K562 (cell line): Measurements from ENCODE around the gene TCF15. TPM values are rescaled to one million over a fixed set of nuclear protein-coding genes. Genes with fewer than 3 reads are reported as not detected.

ENCODE experiments used
- ATAC-seq: fragments of 200-7000 bp; cut with Tn5 transposase; 3 replicates; pipeline ENCODE4 v1.9.1; 2020; ENCODE audit warnings: moderate library complexity
- BruUV-seq: library from RNA; stranded (reverse); fragments of 400-500 nt; replicated peaks from 2 replicates; lab custom pipeline; 2021; lab: Mats Ljungman, UMichigan
- CTCF ChIA-PET: fragments of 300-600 bp; formaldehyde crosslinking; extraction: SDS; loops from one replicate; lab custom pipeline; 2021; ENCODE audit warnings: low intra/inter-chr PET ratio; lab: Yijun Ruan, JAX
- POLR2A ChIA-PET: fragments of 300-600, 350-650 bp; sonication (Branson Sonifier 250); formaldehyde crosslinking; extraction: SDS; loops from one replicate; lab custom pipeline; 2021; ENCODE audit warnings: antibody characterized with exemption, inconsistent platforms; lab: Yijun Ruan, JAX
- DNase-seq, 4 experiments: peaks; one replicate each; pipeline versions ENCODE4 v3.0.0 to v3.0.0-alpha.2; 2011 to 2018; ENCODE audit warnings: low spot score in 3 of 4, mixed read lengths in 3 of 4; ENCODE audit errors: extremely low read depth in 1 of 4
- FAIRE-seq: peaks from 2 replicates; lab custom pipeline; 2011; peaks lifted over from hg19 to GRCh38; lab: Jason Lieb, UNC
- H2AFZ ChIP-seq: 2 replicates; pipeline ENCODE4 v1.6.0; 2011; ENCODE audit warnings: low read depth, low read length, control low read depth, inconsistent platforms
- H3K27ac ChIP-seq: fragments of 200-600 bp; 3 replicates; pipeline ENCODE4 v1.8.0; 2011; ENCODE audit warnings: low read depth, mild to moderate bottlenecking, control low read depth, inconsistent platforms, low read length, moderate library complexity, mixed read lengths; ENCODE audit errors: extremely low read depth
- H3K27me3 ChIP-seq, 2 experiments: fragments of 300-600 bp in 1 of 2; 2 replicates in 1 of 2; 3 replicates in 1 of 2; pipeline versions ENCODE4 v1.6.0 to v1.8.0; 2011; ENCODE audit warnings: inconsistent platforms in 2 of 2, low read length in 2 of 2, mild to moderate bottlenecking in 1 of 2, mixed read lengths in 1 of 2, moderate library complexity in 1 of 2; ENCODE audit not compliant: control insufficient read depth in 2 of 2, insufficient read depth in 2 of 2
- H3K36me3 ChIP-seq: fragments of 300-600 bp; 3 replicates; pipeline ENCODE4 v1.8.0; 2011; ENCODE audit warnings: mild to moderate bottlenecking, low read length, inconsistent platforms; ENCODE audit not compliant: control insufficient read depth, insufficient read depth
- H3K4me1 ChIP-seq, 2 experiments: fragments of 200-600 bp in 1 of 2; replicated peaks in 1 of 2; 2 replicates in 1 of 2; 3 replicates in 1 of 2; pipeline versions ENCODE4 v1.5.1 to v1.8.0; 2011; ENCODE audit warnings: inconsistent platforms in 2 of 2, low read length in 2 of 2, mild to moderate bottlenecking in 1 of 2, mixed read lengths in 1 of 2, moderate library complexity in 1 of 2; ENCODE audit not compliant: control insufficient read depth in 2 of 2, insufficient read depth in 2 of 2
- H3K4me2 ChIP-seq: 2 replicates; pipeline ENCODE4 v1.6.1; 2011; ENCODE audit warnings: low read length, control low read depth, inconsistent platforms, mixed read lengths; ENCODE audit not compliant: insufficient read depth
- H3K4me3 ChIP-seq: fragments of 200-600 bp; sonication (generic), shearing (Covaris generic); 2 replicates; pipeline ENCODE4 v1.5.1; 2016; ENCODE audit warnings: control low read depth, inconsistent platforms
- H3K79me2 ChIP-seq: fragments of 200-600 bp; 3 replicates; pipeline ENCODE4 v1.8.0; 2011; ENCODE audit warnings: low read length, inconsistent platforms; ENCODE audit not compliant: control insufficient read depth, insufficient read depth
- H3K9ac ChIP-seq, 2 experiments: 2 replicates each; pipeline versions ENCODE4 v1.6.0 to v1.6.1; 2011; ENCODE audit warnings: low read depth in 2 of 2, low read length in 2 of 2, control low read depth in 1 of 2, inconsistent platforms in 1 of 2, mild to moderate bottlenecking in 1 of 2, mixed read lengths in 1 of 2; ENCODE audit not compliant: insufficient read depth in 1 of 2
- H3K9me1 ChIP-seq: one replicate; pipeline ENCODE4 v1.6.0; 2011; ENCODE audit warnings: inconsistent platforms, mild to moderate bottlenecking, low read length, moderate library complexity; ENCODE audit not compliant: control insufficient read depth, insufficient read depth
- H3K9me3 ChIP-seq: replicated peaks from 2 replicates; pipeline ENCODE4 v1.5.1; 2011; ENCODE audit warnings: low read depth, low read length, inconsistent platforms; ENCODE audit not compliant: control insufficient read depth, insufficient read depth
- H4K20me1 ChIP-seq: replicated peaks from 2 replicates; pipeline ENCODE4 v1.6.1; 2011; ENCODE audit warnings: low read length, inconsistent platforms, mixed read lengths; ENCODE audit not compliant: control insufficient read depth, insufficient read depth
- CBX2 ChIP-seq: fragments of 200-600 bp; sonication (generic); IDR thresholded peaks from one replicate; pipeline ENCODE4 v1.6.1; 2012; ENCODE audit warnings: mild to moderate bottlenecking, low read length, inconsistent platforms; ENCODE audit not compliant: insufficient read depth, poor library complexity, severe bottlenecking
- CREBBP ChIP-seq: IDR thresholded peaks from one replicate; pipeline ENCODE4 v1.6.1; 2012; ENCODE audit warnings: low read depth, mild to moderate bottlenecking, control low read depth, inconsistent platforms, low read length
- ETV1 ChIP-seq: fragments of 450-650 bp; conservative IDR thresholded peaks from 2 replicates; pipeline ENCODE4 v1.6.1; 2016; ENCODE audit warnings: missing genetic modification characterization, control low read depth, low read depth, missing compliant biosample characterization
- MXD1 ChIP-seq: fragments of 250-450 bp; sonication (Bioruptor Pico); IDR thresholded peaks from 2 replicates; pipeline ENCODE4 v1.8.0; 2021; ENCODE audit warnings: borderline replicate concordance, mild to moderate bottlenecking, moderate library complexity; ENCODE audit not compliant: poor library complexity, severe bottlenecking
- NELFE ChIP-seq: IDR thresholded peaks from 2 replicates; pipeline ENCODE4 v1.6.1; 2011; ENCODE audit warnings: mild to moderate bottlenecking; ENCODE audit not compliant: insufficient read depth, insufficient read length
- NFIC ChIP-seq: fragments of 450-650 bp; IDR thresholded peaks from 2 replicates; pipeline ENCODE4 v1.6.1; 2017; ENCODE audit warnings: mild to moderate bottlenecking, inconsistent platforms
- PRDM10 ChIP-seq: fragments of 450-650 bp; IDR thresholded peaks from 2 replicates; pipeline ENCODE4 v1.6.1; 2018; ENCODE audit not compliant: partially characterized antibody
- SRF ChIP-seq, 2 experiments: fragments of 250-450, 450-650 bp in 1 of 2; sonication (Bioruptor Pico) in 1 of 2; sonication (generic) in 1 of 2; formaldehyde crosslinking; IDR thresholded peaks; 2 replicates each; pipeline versions ENCODE4 v1.5.0 to v1.5.1; 2020 to 2022; ENCODE audit warnings: mild to moderate bottlenecking in 1 of 2, missing genetic modification reagents in 1 of 2
- STAT6 ChIP-seq: sonication (generic); formaldehyde crosslinking; IDR thresholded peaks from 2 replicates; pipeline ENCODE4 v1.8.1; 2023; ENCODE audit warnings: mild to moderate bottlenecking, missing genetic modification reagents
- TAF9B ChIP-seq: fragments of 450-650 bp; IDR thresholded peaks from 2 replicates; pipeline ENCODE4 v1.6.1; 2018; ENCODE audit warnings: mild to moderate bottlenecking; ENCODE audit not compliant: partially characterized antibody
- TCF15 ChIP-seq: fragments of 250-450 bp; sonication (Bioruptor Pico); IDR thresholded peaks from 2 replicates; pipeline ENCODE4 v1.8.0; 2022; ENCODE audit warnings: moderate library complexity, mild to moderate bottlenecking, inconsistent platforms
- TEAD1 ChIP-seq, 2 experiments: fragments of 450-650 bp in 1 of 2; sonication (generic) in 1 of 2; formaldehyde crosslinking; IDR thresholded peaks; 2 replicates each; pipeline versions ENCODE4 v1.4.0 to v1.8.0; 2020 to 2022; ENCODE audit warnings: mild to moderate bottlenecking in 2 of 2, missing genetic modification reagents in 1 of 2
- THRAP3 ChIP-seq: fragments of 450-650 bp; IDR thresholded peaks from 2 replicates; pipeline ENCODE4 v1.6.1; 2016; ENCODE audit warnings: mild to moderate bottlenecking, inconsistent platforms, borderline replicate concordance
- ZBTB9 ChIP-seq: fragments of 450-650 bp; formaldehyde crosslinking; IDR thresholded peaks from 2 replicates; pipeline ENCODE4 v1.4.0; 2020; ENCODE audit warnings: mild to moderate bottlenecking, moderate library complexity
- WGBS: fragments of 100-300 bp; shearing (Covaris generic); methylation state at CpG from one replicate; pipeline ENCODE4 v1.1.6; 2016; ENCODE audit warnings: low coverage, mixed read lengths; ENCODE audit not compliant: insufficient coverage; ENCODE audit errors: missing lambda C conversion rate; 5-methylcytosine and 5-hydroxymethylcytosine counted together
- in situ Hi-C: fragments of 300-500 bp; cut with MboI; formaldehyde crosslinking; loops from 4 replicates; pipeline ENCODE4 v1.15.0; 2018; ENCODE audit warnings: inconsistent platforms, mixed read lengths
- intact Hi-C: fragments of 100-400 bp; cut with micrococcal nuclease; formaldehyde crosslinking; loops from 2 replicates; pipeline ENCODE4 v1.14.2; 2022
- polyA plus RNA-seq, 8 experiments: library from polyadenylated mRNA; depleted of rRNA in 4 of 8; stranded (reverse) in 5 of 8; unstranded in 3 of 8; fragments of >200 nt; fragmentation: Nextera tagmentation in 2 of 8; fragmentation: Illumina TruSeq in 1 of 8; extraction: Ambion mirVana in 2 of 8; extraction: Trizol in 1 of 8; gene quantifications; 2 replicates each; pipeline versions ENCODE4 v1.2.1 to v1.2.3, GENCODE V29; 2011 to 2014; ENCODE audit warnings: inconsistent platforms in 1 of 8, missing spikeins in 1 of 8
- total RNA-seq, 7 experiments: library from RNA; depleted of rRNA in 6 of 7; stranded (reverse); fragments of >200 nt in 6 of 7; fragmentation: Illumina TruSeq in 2 of 7; extraction: Trizol in 2 of 7; gene quantifications; 2 replicates each; pipeline versions ENCODE4 v1.2.1 to v1.2.3, GENCODE V29; 2011 to 2021; ENCODE audit warnings: low replicate concordance in 1 of 7

Gene TCF15
- total and polyA plus RNA-seq, 9 of the 15 experiments (the other 6 are each of a cell fraction or from before 2014, with no cell fraction given): 0.04 to 5.0 (median 1.2) TPM

GRCh38 chr20:631101-631500 lies 21.0 kb upstream of the TCF15 start:
- ChIA-PET POLR2A (no interaction called here), CTCF (no interaction called here)
- Histone ChIP-seq H3K27ac (no peak overlapping the region), H3K4me1 (no peaks in the 10 kb centered on the region), H3K27me3 (peaks cover 0 to 27% of the 10 kb centered on the region in 2 experiments; a peak in 3 of 5 replicates), H3K9me1 (no peaks in the 10 kb centered on the region), H3K4me2 (no peak overlapping the region), H3K4me3 (no peak overlapping the region), H3K9ac (no peak overlapping the region), H3K36me3 (no peaks in the 10 kb centered on the region), H4K20me1 (no peaks in the 10 kb centered on the region), H2AFZ (no peak overlapping the region), H3K9me3 (no peaks in the 10 kb centered on the region), H3K79me2 (no peaks in the 10 kb centered on the region)
- DNase-seq: no peak
- intact Hi-C loops: no loop called here
- 0% methylated on average over 1 of the region's 1 CpG for WGBS
- in situ Hi-C loops: no loop called here
- FAIRE-seq: no peak
- ATAC-seq: no peak
- BruUV-seq: no TSS peak
- TF ChIP-seq CBX2: no peak
- no peak for TF ChIP-seq ETV1
- TF ChIP-seq CREBBP: no peak
- no peak for TF ChIP-seq THRAP3
- no peak for TF ChIP-seq NELFE
- no peak for TF ChIP-seq SRF (CRISPR knock-in tag; IDR thresholded peaks at IDR 0.05)
- TF ChIP-seq PRDM10: no peak
- no peak for TF ChIP-seq TAF9B
- no peak for TF ChIP-seq TEAD1 (CRISPR knock-in tag; IDR thresholded peaks at IDR 0.05)
- no peak for TF ChIP-seq TCF15 (CRISPR knock-in tag)
- TF ChIP-seq ZBTB9 (CRISPR knock-in tag): no peak
- no peak for TF ChIP-seq STAT6 (CRISPR knock-in tag)
- TF ChIP-seq MXD1 (CRISPR knock-in tag): no peak
- no peak for TF ChIP-seq NFIC
